Measurements from ENCODE around the gene WIZ. TPM values are rescaled to one million over a fixed set of nuclear protein-coding genes. Genes with fewer than 3 reads are reported as not detected.
A peak's percentile ranks its signal among the peaks of the same experiment; 100 is the strongest.
"Not testable (repeated sequence)": the region's sequence is repeated elsewhere in the genome, so short reads cannot be mapped to it uniquely, and the experiment has no call there.

Gene WIZ
- total RNA-seq (5.8 TPM), polyA plus RNA-seq (42.5 TPM)

GRCh38 chr19:15449620-15450527 lies at the start of gene WIZ:
Gene WIZ (minus strand): TSS chr19:15449956. CDS start chr19:15448307, 1,649 bp downstream.
- H3K27ac ChIP-seq (ENCODE audit: low read depth), result peak within 1 kb of the TSS; percentile 85
- H3K4me3 ChIP-seq (ENCODE audit: low read depth, low read length), result peak within 1 kb of the TSS; percentile 76
- no peaks in the 10 kb centered on the region for H3K4me1 ChIP-seq (ENCODE audit: insufficient read depth)
- DNase-seq (ENCODE audit: extremely low spot score), result no peak
- no peaks in the 10 kb centered on the region for H3K36me3 ChIP-seq (ENCODE audit: insufficient read depth)
- WGBS, result 1% methylated on average over 73 of the region's 77 CpGs

GRCh38 chr19:15498910-15499309 lies 49.2 kb upstream of the WIZ start:
- no peak overlapping the region for H3K27ac ChIP-seq (ENCODE audit: low read depth)
- no peak overlapping the region for H3K4me3 ChIP-seq (ENCODE audit: low read depth, low read length)
- no peak for DNase-seq (ENCODE audit: extremely low spot score)
- WGBS, result 57% methylated on average over 6 of the region's 6 CpGs
- H3K4me1 ChIP-seq (ENCODE audit: insufficient read depth), result no peaks in the 10 kb centered on the region
- H3K36me3 ChIP-seq (ENCODE audit: insufficient read depth), result no peaks in the 10 kb centered on the region

- H3K4me3 ChIP-seq (ENCODE audit: low read depth, low read length), result no peak overlapping the region
- WGBS, result 72% methylated on average over 10 of the region's 10 CpGs
- H3K4me1 ChIP-seq (ENCODE audit: insufficient read depth), result no peaks in the 10 kb centered on the region
- H3K27ac ChIP-seq (ENCODE audit: low read depth), result no peak overlapping the region
- DNase-seq (ENCODE audit: extremely low spot score), result no peak
- no peaks in the 10 kb centered on the region for H3K36me3 ChIP-seq (ENCODE audit: insufficient read depth)
Observed at GRCh38 chr19:15498156-15498858, 48.6 kb upstream of the WIZ start.

GRCh38 chr19:15495151-15495550 lies 45.4 kb upstream of the WIZ start:
- no peaks in the 10 kb centered on the region for H3K4me1 ChIP-seq (ENCODE audit: insufficient read depth)
- no peak overlapping the region for H3K4me3 ChIP-seq (ENCODE audit: low read depth, low read length)
- WGBS, result 86% methylated on average over 1 of the region's 1 CpG
- no peak overlapping the region for H3K27ac ChIP-seq (ENCODE audit: low read depth)
- DNase-seq (ENCODE audit: extremely low spot score), result no peak
- H3K36me3 ChIP-seq (ENCODE audit: insufficient read depth), result no peaks in the 10 kb centered on the region

GRCh38 chr19:15488489-15489226 lies 38.9 kb upstream of the WIZ start:
- no peaks in the 10 kb centered on the region for H3K4me1 ChIP-seq (ENCODE audit: insufficient read depth)
- DNase-seq (ENCODE audit: extremely low spot score), result no peak
- no peak overlapping the region for H3K4me3 ChIP-seq (ENCODE audit: low read depth, low read length)
- no peak overlapping the region for H3K27ac ChIP-seq (ENCODE audit: low read depth)
- no peaks in the 10 kb centered on the region for H3K36me3 ChIP-seq (ENCODE audit: insufficient read depth)
- 41% methylated on average over 13 of the region's 13 CpGs for WGBS

- no peak overlapping the region for H3K27ac ChIP-seq (ENCODE audit: low read depth)
- 91% methylated on average over 4 of the region's 4 CpGs for WGBS
Observed at GRCh38 chr19:15487038-15487437, 37.3 kb upstream of the WIZ start.

GRCh38 chr19:15485768-15486167 lies 36.0 kb upstream of the WIZ start:
- not testable (repeated sequence) for H3K36me3 ChIP-seq (ENCODE audit: insufficient read depth); H3K4me1 ChIP-seq (ENCODE audit: insufficient read depth); H3K4me3 ChIP-seq (ENCODE audit: low read depth, low read length); H3K27ac ChIP-seq (ENCODE audit: low read depth); DNase-seq (ENCODE audit: extremely low spot score)
- WGBS, result 41% methylated on average over 5 of the region's 5 CpGs

More at GRCh38 chr19:15487038-15487437, 37.3 kb upstream of the WIZ start:
- Histone ChIP-seq H3K36me3 (ENCODE audit: insufficient read depth) (no peaks in the 10 kb centered on the region), H3K4me1 (ENCODE audit: insufficient read depth) (no peaks in the 10 kb centered on the region), H3K4me3 (ENCODE audit: low read depth, low read length) (no peak overlapping the region)
- DNase-seq (ENCODE audit: extremely low spot score), result no peak

- H3K27ac ChIP-seq (ENCODE audit: low read depth); H3K4me3 ChIP-seq (ENCODE audit: low read depth, low read length); H3K36me3 ChIP-seq (ENCODE audit: insufficient read depth); H3K4me1 ChIP-seq (ENCODE audit: insufficient read depth); DNase-seq (ENCODE audit: extremely low spot score): not testable (repeated sequence)
- 87% methylated on average over 7 of the region's 7 CpGs for WGBS
Observed at GRCh38 chr19:15480996-15481395, 31.2 kb upstream of the WIZ start.

GRCh38 chr19:15479391-15480345 lies 29.9 kb upstream of the WIZ start, which contains the start of gene PGLYRP2:
Gene PGLYRP2 (minus strand): TSS chr19:15479501. CDS start chr19:15479371, 130 bp downstream.
- H3K27ac ChIP-seq (ENCODE audit: low read depth), result no peak within 1 kb of the TSS
- no peaks in the 10 kb centered on the region for H3K36me3 ChIP-seq (ENCODE audit: insufficient read depth)
- 60% methylated on average over 16 of the region's 16 CpGs for WGBS
- H3K4me3 ChIP-seq (ENCODE audit: low read depth, low read length), result no peak within 1 kb of the TSS
- no peaks in the 10 kb centered on the region for H3K4me1 ChIP-seq (ENCODE audit: insufficient read depth)
- DNase-seq (ENCODE audit: extremely low spot score), result no peak

GRCh38 chr19:15476325-15476724 lies 26.6 kb upstream of the WIZ start:
- Histone ChIP-seq H3K4me1 (ENCODE audit: insufficient read depth) (no peaks in the 10 kb centered on the region), H3K4me3 (ENCODE audit: low read depth, low read length) (no peak overlapping the region), H3K27ac (ENCODE audit: low read depth) (no peak overlapping the region), H3K36me3 (ENCODE audit: insufficient read depth) (no peaks in the 10 kb centered on the region)
- 63% methylated on average over 5 of the region's 5 CpGs for WGBS
- DNase-seq (ENCODE audit: extremely low spot score), result no peak

- no peaks in the 10 kb centered on the region for H3K4me1 ChIP-seq (ENCODE audit: insufficient read depth)
- DNase-seq (ENCODE audit: extremely low spot score), result no peak
- H3K27ac ChIP-seq (ENCODE audit: low read depth), result no peak overlapping the region
- no peaks in the 10 kb centered on the region for H3K36me3 ChIP-seq (ENCODE audit: insufficient read depth)
- WGBS, result 92% methylated on average over 10 of the region's 10 CpGs
- no peak overlapping the region for H3K4me3 ChIP-seq (ENCODE audit: low read depth, low read length)
Observed at GRCh38 chr19:15475611-15476010, 25.9 kb upstream of the WIZ start.

- Histone ChIP-seq H3K4me3 (ENCODE audit: low read depth, low read length) (no peak overlapping the region), H3K36me3 (ENCODE audit: insufficient read depth) (no peaks in the 10 kb centered on the region), H3K27ac (ENCODE audit: low read depth) (no peak overlapping the region), H3K4me1 (ENCODE audit: insufficient read depth) (no peaks in the 10 kb centered on the region)
- DNase-seq (ENCODE audit: extremely low spot score), result no peak
- WGBS, result 78% methylated on average over 4 of the region's 4 CpGs
Observed at GRCh38 chr19:15475169-15475568, 25.4 kb upstream of the WIZ start.

All from urinary bladder (tissue), 4 donors.